Measurements from ENCODE around the gene TXNDC2.

DNA sequence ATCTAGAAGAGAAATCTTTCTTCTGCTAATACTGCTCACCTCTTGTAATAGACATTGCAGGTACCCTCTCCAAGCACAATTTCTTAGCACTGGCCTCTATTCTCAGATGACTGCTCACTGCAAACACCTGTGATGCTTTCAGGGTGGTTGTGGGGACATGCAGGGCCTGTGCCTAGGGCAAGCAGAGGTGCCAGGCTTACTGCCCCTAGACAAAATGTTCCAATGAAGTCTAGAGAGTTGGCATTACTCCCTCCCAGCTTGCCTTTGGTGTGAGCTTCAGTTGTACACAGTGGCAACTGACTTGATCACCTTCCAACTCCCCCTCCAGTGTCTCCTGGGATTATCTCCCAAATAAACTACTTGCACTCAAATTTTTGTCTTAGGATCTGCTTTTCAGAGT, 12.9 kb upstream of the TXNDC2 start:
- TF ChIP-seq SIN3A (IDR thresholded peaks at IDR 0.05; ENCODE audit: borderline replicate concordance, insufficient read depth, low read length) (no peak), POLR2AphosphoS5 (IDR thresholded peaks at IDR 0.05; ENCODE audit: low read depth, low read length) (no peak), TAF1 (IDR thresholded peaks at IDR 0.05; ENCODE audit: borderline replicate concordance, insufficient read depth, low read length) (no peak), FOXP2 (optimal IDR thresholded peaks at IDR 0.05; ENCODE audit: borderline replicate concordance, extremely low read depth, extremely low read length, insufficient read depth) (no peak)
- TF ChIP-seq, protein P1, sequence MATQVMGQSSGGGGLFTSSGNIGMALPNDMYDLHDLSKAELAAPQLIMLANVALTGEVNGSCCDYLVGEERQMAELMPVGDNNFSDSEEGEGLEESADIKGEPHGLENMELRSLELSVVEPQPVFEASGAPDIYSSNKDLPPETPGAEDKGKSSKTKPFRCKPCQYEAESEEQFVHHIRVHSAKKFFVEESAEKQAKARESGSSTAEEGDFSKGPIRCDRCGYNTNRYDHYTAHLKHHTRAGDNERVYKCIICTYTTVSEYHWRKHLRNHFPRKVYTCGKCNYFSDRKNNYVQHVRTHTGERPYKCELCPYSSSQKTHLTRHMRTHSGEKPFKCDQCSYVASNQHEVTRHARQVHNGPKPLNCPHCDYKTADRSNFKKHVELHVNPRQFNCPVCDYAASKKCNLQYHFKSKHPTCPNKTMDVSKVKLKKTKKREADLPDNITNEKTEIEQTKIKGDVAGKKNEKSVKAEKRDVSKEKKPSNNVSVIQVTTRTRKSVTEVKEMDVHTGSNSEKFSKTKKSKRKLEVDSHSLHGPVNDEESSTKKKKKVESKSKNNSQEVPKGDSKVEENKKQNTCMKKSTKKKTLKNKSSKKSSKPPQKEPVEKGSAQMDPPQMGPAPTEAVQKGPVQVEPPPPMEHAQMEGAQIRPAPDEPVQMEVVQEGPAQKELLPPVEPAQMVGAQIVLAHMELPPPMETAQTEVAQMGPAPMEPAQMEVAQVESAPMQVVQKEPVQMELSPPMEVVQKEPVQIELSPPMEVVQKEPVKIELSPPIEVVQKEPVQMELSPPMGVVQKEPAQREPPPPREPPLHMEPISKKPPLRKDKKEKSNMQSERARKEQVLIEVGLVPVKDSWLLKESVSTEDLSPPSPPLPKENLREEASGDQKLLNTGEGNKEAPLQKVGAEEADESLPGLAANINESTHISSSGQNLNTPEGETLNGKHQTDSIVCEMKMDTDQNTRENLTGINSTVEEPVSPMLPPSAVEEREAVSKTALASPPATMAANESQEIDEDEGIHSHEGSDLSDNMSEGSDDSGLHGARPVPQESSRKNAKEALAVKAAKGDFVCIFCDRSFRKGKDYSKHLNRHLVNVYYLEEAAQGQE (IDR thresholded peaks at IDR 0.05; ENCODE audit: insufficient read depth in 1 of 2, low read depth in 2 of 2, low read length in 2 of 2) = no peak
